ENCODE measurements around the gene FOXP3. TPM values are rescaled to one million over a fixed set of nuclear protein-coding genes. Genes with fewer than 3 reads are reported as not detected.

Gene FOXP3
- total and polyA plus RNA-seq, 2 of the 4 experiments (the other 2 are of a cell fraction), result 0.05 TPM; not detected in 1

GRCh38 chrX:49225858-49226257 is 38.7 kb downstream of the FOXP3 start:
- intact Hi-C loops (cut with micrococcal nuclease) (no loop called here), dilution Hi-C loops (cut with HindIII; ENCODE audit: low sequenced_read_pairs, unreplicated experiment) (no loop called here), in situ Hi-C loops (cut with MboI; ENCODE audit: low sequenced_read_pairs) (no loop called here)
- Histone ChIP-seq H3K79me1 (ENCODE audit: low read depth in 1 of 2, low read length in 2 of 2) (no peaks in the 10 kb centered on the region), H3K4me1 (ENCODE audit: control insufficient read depth, insufficient read depth, low read length) (no peaks in the 10 kb centered on the region), H2AK9ac (replicated peaks; ENCODE audit: low read depth, low read length, poor library complexity) (no peak overlapping the region), H2BK20ac (ENCODE audit: low read depth, low read length) (no peak overlapping the region), H3K9me3 (ENCODE audit: control insufficient read depth, insufficient read depth, low read length) (0 out of 2 replicates have a peak, but pooled peaks cover 3% of the 10 kb centered on the region), H3K9me1 (ENCODE audit: insufficient read depth, low read length) (no peaks in the 10 kb centered on the region), H3K23ac (ENCODE audit: low read depth, low read length) (no peak overlapping the region), H2AFZ (replicated peaks; ENCODE audit: low read length, poor library complexity) (no peak overlapping the region), H3K56ac (ENCODE audit: extremely low read depth, insufficient read depth, low read length) (no peak overlapping the region), H3K9ac (ENCODE audit: low read depth, low read length) (no peak overlapping the region), H4K91ac (ENCODE audit: insufficient read depth, low read depth, low read length) (no peak overlapping the region), H2BK5ac (ENCODE audit: low read depth, low read length, poor library complexity, severe bottlenecking) (no peak overlapping the region), H2BK15ac (ENCODE audit: low read depth, low read length) (no peak overlapping the region), H4K8ac (ENCODE audit: low read depth in 2 of 2, low read length in 2 of 2) (no peak overlapping the region), H3K27me3 (ENCODE audit: control insufficient read depth, insufficient read depth, low read length) (peaks cover 2% of the 10 kb centered on the region; the same call in 1 of the 2 replicates), H3K14ac (replicated peaks; ENCODE audit: low read depth, low read length) (no peak overlapping the region), H3K36me3 (ENCODE audit: control insufficient read depth, insufficient read depth, low read length) (no peaks in the 10 kb centered on the region), H2AK5ac (ENCODE audit: low read depth, low read length) (no peak overlapping the region), H3K4ac (ENCODE audit: low read depth, low read length) (no peak overlapping the region), H3K4me3 (ENCODE audit: insufficient read depth, low read depth, low read length) (no peak overlapping the region), H4K5ac (ENCODE audit: low read depth, low read length) (no peak overlapping the region), H4K20me1 (ENCODE audit: insufficient read depth, low read length) (no peaks in the 10 kb centered on the region), H3K4me2 (ENCODE audit: low read depth, low read length) (no peak overlapping the region), H2BK120ac (ENCODE audit: low read depth, low read length) (no peak overlapping the region), H3K27ac (ENCODE audit: insufficient read depth, low read length) (no peak overlapping the region), H3K18ac (ENCODE audit: low read depth, low read length) (no peak overlapping the region)
- TF ChIP-seq NFE2L2 (IDR thresholded peaks at IDR 0.05; ENCODE audit: low read depth, low read length), result no peak
- TF ChIP-seq RAD21 (IDR thresholded peaks at IDR 0.05; ENCODE audit: low read length), result no peak
- TF ChIP-seq POLR2A (IDR thresholded peaks at IDR 0.05; ENCODE audit: low read depth, low read length), result no peak
- TF ChIP-seq RFX5 (IDR thresholded peaks at IDR 0.05; ENCODE audit: low read depth, low read length), result no peak
- no peak for TF ChIP-seq FOS (IDR thresholded peaks at IDR 0.05; ENCODE audit: low read depth, low read length)
- no peak for TF ChIP-seq CHD1 (IDR thresholded peaks at IDR 0.05; ENCODE audit: low read depth, low read length)
- TF ChIP-seq MAZ (IDR thresholded peaks at IDR 0.05; ENCODE audit: borderline replicate concordance, low read depth, low read length), result no peak
- no peak for TF ChIP-seq ELK1 (IDR thresholded peaks at IDR 0.05; ENCODE audit: borderline replicate concordance, low read depth, low read length)
- no peak for TF ChIP-seq CTCF (conservative IDR thresholded peaks at IDR 0.05; ENCODE audit: low read depth, low read length)
- no peak for TF ChIP-seq USF2 (IDR thresholded peaks at IDR 0.05; ENCODE audit: low read depth, low read length)
- TF ChIP-seq RCOR1 (IDR thresholded peaks at IDR 0.05; ENCODE audit: insufficient replicate concordance, low read length), result no peak
- no peak for TF ChIP-seq CEBPB (IDR thresholded peaks at IDR 0.05; ENCODE audit: low read depth, low read length)
- TF ChIP-seq SMC3 (IDR thresholded peaks at IDR 0.05; ENCODE audit: low read depth, low read length), result no peak
- no peak for TF ChIP-seq MXI1 (IDR thresholded peaks at IDR 0.05; ENCODE audit: borderline replicate concordance, low read depth, low read length)
- TF ChIP-seq BHLHE40 (IDR thresholded peaks at IDR 0.05; ENCODE audit: low read depth, low read length), result no peak
- WGBS, 2 experiments (ENCODE audit: extremely low coverage in 2 of 2, insufficient read length in 1 of 2), result 83% methylated on average over 1 of the region's 14 CpGs; no CpG with 5 or more reads in 1 of the 2 experiments
- ATAC-seq (ENCODE audit: low read depth) (no peak), DNase-seq (no peak)
- ChIA-PET CTCF (no interaction called here), POLR2A (ENCODE audit: unreplicated experiment) (no interaction called here)
- BruUV-seq (replicated peaks), result no TSS peak
